Lower leg skin (tissue), 3 donors: ENCODE results near the gene SELENOS.

Experiments used
- CTCF ChIP-seq, 3 donors: fragments of 450-650 bp; IDR thresholded peaks; one replicate each; pipeline ENCODE4 v1.5.1; 2016; ENCODE audit warnings: antibody characterized with exemption in 3 of 3, mild to moderate bottlenecking in 3 of 3, moderate library complexity in 2 of 3
- POLR2A ChIP-seq, 2 donors: fragments of 450-650 bp; IDR thresholded peaks; one replicate each; pipeline ENCODE4 v1.6.1; 2016 to 2017; ENCODE audit warnings: antibody characterized with exemption in 2 of 2, mild to moderate bottlenecking in 1 of 2, moderate library complexity in 1 of 2

- no peak for TF ChIP-seq CTCF (IDR thresholded peaks at IDR 0.05)
- no peak for TF ChIP-seq POLR2A (IDR thresholded peaks at IDR 0.05)
Observed at GRCh38 chr15:101322016-101322695, 44.9 kb upstream of the SELENOS start.
